ENCODE measurements around the gene FOXC1. TPM values are rescaled to one million over a fixed set of nuclear protein-coding genes. Genes with fewer than 3 reads are reported as not detected.

Gene FOXC1
- total RNA-seq, 4 donors from 2014 or later = 0.92 to 3.9 (median 2.0) TPM

DNA sequence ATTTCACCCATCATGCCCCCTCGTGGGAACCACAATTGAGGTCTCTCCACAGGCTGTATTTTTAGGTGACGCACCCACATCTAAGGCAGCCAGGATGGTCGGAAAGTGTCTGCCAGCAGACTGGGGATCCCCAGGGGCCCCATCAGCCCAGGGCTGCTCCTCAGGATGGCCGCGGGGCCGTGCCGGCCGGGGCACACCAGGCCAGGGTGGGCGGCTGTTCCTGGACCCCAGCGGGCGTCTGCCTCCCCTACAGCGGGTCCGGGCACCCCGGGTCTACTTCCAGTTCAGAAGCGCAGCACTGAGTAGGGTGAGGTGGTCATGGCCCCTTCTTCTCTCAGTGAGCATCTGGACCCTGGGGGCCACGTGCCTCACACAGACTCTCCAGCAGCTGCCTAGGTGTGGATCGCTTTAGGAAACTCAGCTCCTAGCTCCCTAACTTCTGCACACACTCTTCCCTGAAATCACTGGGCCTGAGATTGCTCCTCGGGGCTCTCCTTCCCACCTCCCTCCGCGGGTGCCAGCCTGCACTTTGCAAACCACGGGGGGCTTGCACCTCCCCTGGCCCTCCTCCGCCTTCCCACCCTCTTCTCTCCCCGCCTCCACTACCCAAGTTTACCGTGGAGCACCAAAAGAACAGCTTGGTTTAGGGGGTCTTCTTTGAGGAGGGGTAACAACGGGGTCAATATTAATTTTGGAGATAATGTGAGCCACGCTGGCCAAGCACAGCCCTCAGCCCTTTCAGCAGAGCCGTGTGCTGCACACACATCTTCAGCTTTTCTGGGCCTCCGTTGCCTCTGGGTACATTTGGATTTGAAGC, 14.2 kb upstream of the FOXC1 start:
- Histone ChIP-seq H3K4me1 (peaks cover 2 to 3% of the 10 kb centered on the region in 2 donors), H3K27me3 (peaks cover 22 to 31% (median 30%) of the 10 kb centered on the region in 3 donors), H3K9me3 (no peaks in the 10 kb centered on the region), H3K36me3 (no peaks in the 10 kb centered on the region), H3K4me3 (peak overlapping the region in 1 of 4 donors; percentile 9), H3K27ac (no peak overlapping the region)
- in situ Hi-C loops (cut with MboI; ENCODE audit: low sequenced_read_pairs in 4 of 4) = loop anchor here (10.0 to 25.0 kb wide), 5 partner anchors 592 to 1142 kb away; no protein-coding TSS in a partner anchor
- TF ChIP-seq, protein P1, sequence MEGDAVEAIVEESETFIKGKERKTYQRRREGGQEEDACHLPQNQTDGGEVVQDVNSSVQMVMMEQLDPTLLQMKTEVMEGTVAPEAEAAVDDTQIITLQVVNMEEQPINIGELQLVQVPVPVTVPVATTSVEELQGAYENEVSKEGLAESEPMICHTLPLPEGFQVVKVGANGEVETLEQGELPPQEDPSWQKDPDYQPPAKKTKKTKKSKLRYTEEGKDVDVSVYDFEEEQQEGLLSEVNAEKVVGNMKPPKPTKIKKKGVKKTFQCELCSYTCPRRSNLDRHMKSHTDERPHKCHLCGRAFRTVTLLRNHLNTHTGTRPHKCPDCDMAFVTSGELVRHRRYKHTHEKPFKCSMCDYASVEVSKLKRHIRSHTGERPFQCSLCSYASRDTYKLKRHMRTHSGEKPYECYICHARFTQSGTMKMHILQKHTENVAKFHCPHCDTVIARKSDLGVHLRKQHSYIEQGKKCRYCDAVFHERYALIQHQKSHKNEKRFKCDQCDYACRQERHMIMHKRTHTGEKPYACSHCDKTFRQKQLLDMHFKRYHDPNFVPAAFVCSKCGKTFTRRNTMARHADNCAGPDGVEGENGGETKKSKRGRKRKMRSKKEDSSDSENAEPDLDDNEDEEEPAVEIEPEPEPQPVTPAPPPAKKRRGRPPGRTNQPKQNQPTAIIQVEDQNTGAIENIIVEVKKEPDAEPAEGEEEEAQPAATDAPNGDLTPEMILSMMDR (IDR thresholded peaks at IDR 0.05 in 4 of 5, conservative IDR thresholded peaks at IDR 0.05 in 1 of 5) = no peak
- no peak for TF ChIP-seq POLR2A (IDR thresholded peaks at IDR 0.05)
- ATAC-seq = no peak
- no peak for DNase-seq
- intact Hi-C loops (cut with DNase I; ENCODE audit: low total_unique reads) = loop anchor here (1.0 to 2.0 kb wide), 5 partner anchors 601 to 1155 kb away; partner anchors contain the start of gene MYLK4

DNA sequence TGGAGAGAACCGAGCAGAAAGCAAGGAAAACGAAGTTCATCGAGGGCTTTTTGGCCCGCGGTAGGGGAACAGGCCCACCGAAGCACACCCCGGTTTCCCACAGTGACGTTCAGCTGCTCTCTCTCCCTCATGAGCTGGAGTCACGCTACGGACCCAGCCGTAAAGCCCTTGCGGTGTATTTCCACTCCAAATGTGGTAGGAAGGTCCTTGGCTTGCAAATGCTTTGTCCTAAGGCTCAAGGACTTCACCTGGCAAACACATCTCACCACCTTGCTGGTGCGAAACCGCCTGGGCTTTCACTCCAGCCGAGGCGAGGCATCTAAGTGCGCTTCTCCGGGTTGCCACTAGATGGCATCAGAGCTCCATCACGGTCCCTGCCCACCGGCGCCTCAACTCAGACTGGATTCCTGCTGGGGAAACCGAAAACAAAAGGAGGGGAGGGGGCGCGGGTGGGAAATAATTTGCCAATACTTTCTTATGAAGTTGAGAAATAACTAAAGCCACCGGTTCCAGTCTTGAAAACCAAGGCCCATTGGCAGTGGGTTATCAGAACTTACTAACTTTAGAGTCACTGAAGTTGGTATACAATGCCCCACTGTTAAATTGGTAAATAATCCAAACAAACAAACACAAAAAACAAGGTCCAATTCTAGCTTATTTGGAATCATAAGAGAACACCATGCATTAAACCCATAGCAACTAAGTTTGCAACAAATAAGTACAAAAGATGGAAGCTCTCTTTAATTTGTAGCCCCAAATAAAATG, 13.4 kb upstream of the FOXC1 start:
- Histone ChIP-seq H3K4me1 (peaks cover 2 to 3% of the 10 kb centered on the region in 2 donors), H3K27me3 (peaks cover 22 to 32% (median 30%) of the 10 kb centered on the region in 3 donors), H3K27ac (no peak overlapping the region), H3K4me3 (peak overlapping the region in 3 of 4 donors; percentile 8 to 30 (median 9)), H3K9me3 (no peaks in the 10 kb centered on the region), H3K36me3 (no peaks in the 10 kb centered on the region)
- intact Hi-C loops (cut with DNase I; ENCODE audit: low total_unique reads) (loop anchor here (1.0 to 2.0 kb wide), 5 partner anchors 601 to 1155 kb away; partner anchors contain the start of gene MYLK4), in situ Hi-C loops (cut with MboI; ENCODE audit: low sequenced_read_pairs in 4 of 4) (loop anchor here (10.0 to 25.0 kb wide), 5 partner anchors 591 to 1141 kb away; no protein-coding TSS in a partner anchor)
- TF ChIP-seq, protein P1 (IDR thresholded peaks at IDR 0.05 in 4 of 5, conservative IDR thresholded peaks at IDR 0.05 in 1 of 5) = peak; percentile 82 to 98 (median 93)
- no peak for TF ChIP-seq POLR2A (IDR thresholded peaks at IDR 0.05)
- peak; percentile 80 to 82 for ATAC-seq
- DNase-seq = peak in 1 of 2 donors; percentile 44

DNA sequence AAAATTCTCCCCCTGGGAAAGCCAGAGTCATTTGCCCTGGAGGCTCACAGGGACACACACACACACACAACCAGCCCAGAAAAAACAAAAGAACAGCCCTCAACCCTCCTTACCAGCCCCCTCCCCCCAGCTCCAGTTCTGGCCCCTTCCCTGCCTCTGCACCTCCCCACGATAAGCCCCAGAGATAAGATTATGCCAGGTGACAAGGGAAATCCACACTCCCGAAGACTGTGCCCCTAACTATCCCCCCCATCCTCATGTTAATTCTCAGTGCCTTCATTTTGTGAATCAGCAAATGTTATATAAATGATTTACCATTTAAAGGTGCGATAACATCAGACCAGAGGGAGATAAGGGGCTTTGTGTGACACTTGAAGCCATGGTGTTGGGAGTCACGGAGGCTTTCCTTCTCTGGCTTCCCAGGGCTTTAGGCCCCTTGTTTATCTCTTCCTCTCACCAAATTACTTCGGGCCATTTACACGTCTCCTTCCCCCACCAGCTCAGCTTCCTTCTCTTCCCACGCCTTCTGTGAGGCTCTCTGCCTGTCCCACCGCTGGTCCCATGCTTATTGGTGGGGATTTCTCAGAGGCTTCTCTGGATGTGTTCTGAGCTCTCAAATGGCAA, 12.5 kb upstream of the FOXC1 start:
- in situ Hi-C loops (cut with MboI; ENCODE audit: low sequenced_read_pairs in 4 of 4) = loop anchor here (10.0 to 25.0 kb wide), 5 partner anchors 590 to 1140 kb away; no protein-coding TSS in a partner anchor

More for the DNA sequence above, 12.5 kb upstream of the FOXC1 start:
- DNase-seq (no peak), ATAC-seq (no peak)
- Histone ChIP-seq H3K4me3 (no peak overlapping the region), H3K9me3 (no peaks in the 10 kb centered on the region), H3K27ac (no peak overlapping the region), H3K27me3 (peaks cover 26 to 40% (median 31%) of the 10 kb centered on the region in 3 donors), H3K36me3 (no peaks in the 10 kb centered on the region), H3K4me1 (peaks cover 2 to 3% of the 10 kb centered on the region in 2 donors)
- no peak for TF ChIP-seq POLR2A (IDR thresholded peaks at IDR 0.05)
- TF ChIP-seq, protein P1 (IDR thresholded peaks at IDR 0.05 in 4 of 5, conservative IDR thresholded peaks at IDR 0.05 in 1 of 5) = no peak
- intact Hi-C loops (cut with DNase I; ENCODE audit: low total_unique reads) = loop anchor here (2.0 kb wide), 4 partner anchors 600 to 1154 kb away; partner anchors contain the start of gene MYLK4
